Measurements from ENCODE around the gene BTG4. TPM values are rescaled to one million over a fixed set of nuclear protein-coding genes. Genes with fewer than 3 reads are reported as not detected.

The BTG4 gene
- total and polyA plus RNA-seq, 2 experiments from 2014 or later: not detected

- DNase-seq (ENCODE audit: low spot score): no peak
- Histone ChIP-seq H3K4me2 (no peak overlapping the region), H3K4me1 (ENCODE audit: insufficient read depth) (no peaks in the 10 kb centered on the region), H2AFZ (no peak overlapping the region), H3K27me3 (no peaks in the 10 kb centered on the region), H3K79me2 (no peaks in the 10 kb centered on the region), H3K27ac (no peak overlapping the region), H4K20me1 (ENCODE audit: insufficient read depth, poor library complexity, severe bottlenecking) (no peaks in the 10 kb centered on the region), H3K9me3 (ENCODE audit: low read depth) (no peaks in the 10 kb centered on the region), H3K9me2 (replicated peaks; ENCODE audit: insufficient read depth) (no peaks in the 10 kb centered on the region), H3K36me3 (replicated peaks; ENCODE audit: insufficient read depth, low read depth) (no peaks in the 10 kb centered on the region), H3K4me3 (no peak overlapping the region)
- WGBS (ENCODE audit: low lambda C conversion rate, missing lambda C conversion rate): 84% methylated on average over 5 of the region's 5 CpGs
- TF ChIP-seq EZH2phosphoT487 (IDR thresholded peaks at IDR 0.05; ENCODE audit: low read depth, severe bottlenecking, unreplicated experiment) (no peak), EZH2 (IDR thresholded peaks at IDR 0.05; ENCODE audit: borderline replicate concordance) (no peak), CTCF (IDR thresholded peaks at IDR 0.05; ENCODE audit: poor library complexity) (no peak)
Observed at GRCh38 chr11:111532365-111532709, 20.2 kb upstream of the BTG4 start.

GRCh38 chr11:111531687-111532364, 19.6 kb upstream of the BTG4 start:
- H3K4me1 ChIP-seq (ENCODE audit: insufficient read depth): no peaks in the 10 kb centered on the region
- peak; percentile 80 for DNase-seq (ENCODE audit: low spot score)
- H3K27ac ChIP-seq: peak overlapping the region; percentile 36
- H4K20me1 ChIP-seq (ENCODE audit: insufficient read depth, poor library complexity, severe bottlenecking): no peaks in the 10 kb centered on the region
- 72% methylated on average over 9 of the region's 9 CpGs for WGBS (ENCODE audit: low lambda C conversion rate, missing lambda C conversion rate)
- H3K9me3 ChIP-seq (ENCODE audit: low read depth): no peaks in the 10 kb centered on the region
- no peak overlapping the region for H2AFZ ChIP-seq
- no peaks in the 10 kb centered on the region for H3K36me3 ChIP-seq (replicated peaks; ENCODE audit: insufficient read depth, low read depth)
- no peaks in the 10 kb centered on the region for H3K9me2 ChIP-seq (replicated peaks; ENCODE audit: insufficient read depth)
- H3K27me3 ChIP-seq: no peaks in the 10 kb centered on the region
- H3K4me2 ChIP-seq: no peak overlapping the region
- no peak overlapping the region for H3K4me3 ChIP-seq
- no peaks in the 10 kb centered on the region for H3K79me2 ChIP-seq
- TF ChIP-seq EZH2phosphoT487 (IDR thresholded peaks at IDR 0.05; ENCODE audit: low read depth, severe bottlenecking, unreplicated experiment) (no peak), CTCF (IDR thresholded peaks at IDR 0.05; ENCODE audit: poor library complexity) (no peak), EZH2 (IDR thresholded peaks at IDR 0.05; ENCODE audit: borderline replicate concordance) (no peak)

- Histone ChIP-seq H3K4me1 (ENCODE audit: insufficient read depth) (no peaks in the 10 kb centered on the region), H3K4me3 (no peak overlapping the region), H3K79me2 (no peaks in the 10 kb centered on the region), H4K20me1 (ENCODE audit: insufficient read depth, poor library complexity, severe bottlenecking) (no peaks in the 10 kb centered on the region), H3K9me3 (ENCODE audit: low read depth) (no peaks in the 10 kb centered on the region), H3K4me2 (no peak overlapping the region), H3K9me2 (replicated peaks; ENCODE audit: insufficient read depth) (no peaks in the 10 kb centered on the region), H3K36me3 (replicated peaks; ENCODE audit: insufficient read depth, low read depth) (no peaks in the 10 kb centered on the region), H2AFZ (no peak overlapping the region), H3K27ac (no peak overlapping the region), H3K27me3 (no peaks in the 10 kb centered on the region)
- TF ChIP-seq EZH2phosphoT487 (IDR thresholded peaks at IDR 0.05; ENCODE audit: low read depth, severe bottlenecking, unreplicated experiment): no peak
- TF ChIP-seq EZH2 (IDR thresholded peaks at IDR 0.05; ENCODE audit: borderline replicate concordance): no peak
- TF ChIP-seq CTCF (IDR thresholded peaks at IDR 0.05; ENCODE audit: poor library complexity): no peak
- no peak for DNase-seq (ENCODE audit: low spot score)
Observed at GRCh38 chr11:111531136-111531535, 18.9 kb upstream of the BTG4 start.
